Loucy (cell line): ENCODE measurements around the gene TSSK1B.

Experiments used
- EZH2phosphoT487 ChIP-seq: fragments of 200-600 bp; IDR thresholded peaks from 2 replicates; pipeline ENCODE4 v1.6.1; 2018; ENCODE audit warnings: antibody characterized with exemption, mild to moderate bottlenecking, moderate library complexity, borderline replicate concordance
- TF ChIP-seq, protein P1 (sequence below): fragments of 200-600 bp; sonication (generic); conservative IDR thresholded peaks from 2 replicates; pipeline ENCODE4 v1.5.1; 2014; ENCODE audit warnings: mild to moderate bottlenecking, antibody characterized with exemption, low read length

DNA sequence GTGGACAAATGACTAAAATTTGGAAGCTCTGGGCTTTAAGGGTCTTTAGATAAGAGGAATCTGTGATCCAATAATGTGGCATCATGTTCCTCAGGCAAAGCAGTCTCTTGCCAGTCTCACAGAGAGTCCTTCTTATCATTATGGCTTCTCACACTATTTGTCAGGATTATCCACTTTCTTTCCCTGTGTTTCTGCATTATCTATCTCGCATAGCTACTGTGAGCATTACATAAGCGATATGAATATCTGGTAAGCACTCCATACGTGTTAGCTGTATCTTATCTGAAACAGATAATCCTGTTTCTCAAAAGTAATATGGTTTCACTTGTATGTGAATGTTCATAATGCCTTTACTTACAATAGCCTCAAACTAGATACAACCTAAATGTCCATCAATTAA, 43.9 kb upstream of the TSSK1B start:
- TF ChIP-seq, protein P1, sequence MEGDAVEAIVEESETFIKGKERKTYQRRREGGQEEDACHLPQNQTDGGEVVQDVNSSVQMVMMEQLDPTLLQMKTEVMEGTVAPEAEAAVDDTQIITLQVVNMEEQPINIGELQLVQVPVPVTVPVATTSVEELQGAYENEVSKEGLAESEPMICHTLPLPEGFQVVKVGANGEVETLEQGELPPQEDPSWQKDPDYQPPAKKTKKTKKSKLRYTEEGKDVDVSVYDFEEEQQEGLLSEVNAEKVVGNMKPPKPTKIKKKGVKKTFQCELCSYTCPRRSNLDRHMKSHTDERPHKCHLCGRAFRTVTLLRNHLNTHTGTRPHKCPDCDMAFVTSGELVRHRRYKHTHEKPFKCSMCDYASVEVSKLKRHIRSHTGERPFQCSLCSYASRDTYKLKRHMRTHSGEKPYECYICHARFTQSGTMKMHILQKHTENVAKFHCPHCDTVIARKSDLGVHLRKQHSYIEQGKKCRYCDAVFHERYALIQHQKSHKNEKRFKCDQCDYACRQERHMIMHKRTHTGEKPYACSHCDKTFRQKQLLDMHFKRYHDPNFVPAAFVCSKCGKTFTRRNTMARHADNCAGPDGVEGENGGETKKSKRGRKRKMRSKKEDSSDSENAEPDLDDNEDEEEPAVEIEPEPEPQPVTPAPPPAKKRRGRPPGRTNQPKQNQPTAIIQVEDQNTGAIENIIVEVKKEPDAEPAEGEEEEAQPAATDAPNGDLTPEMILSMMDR: no peak
- TF ChIP-seq EZH2phosphoT487: no peak
